NCI-H446 treated with DMSO at 0.1 percent for 48 hours (cell line): ENCODE data around the gene ULBP1.
A peak's percentile ranks its signal among the peaks of the same experiment; 100 is the strongest.
"Not testable (repeated sequence)": the region's sequence is repeated elsewhere in the genome, so short reads cannot be mapped to it uniquely, and the experiment has no call there.

Source experiments
- DNase-seq: peaks from one replicate; lab custom pipeline; 2025; lab: John Stamatoyannopoulos, UW

ULBP1 gene, protein sequence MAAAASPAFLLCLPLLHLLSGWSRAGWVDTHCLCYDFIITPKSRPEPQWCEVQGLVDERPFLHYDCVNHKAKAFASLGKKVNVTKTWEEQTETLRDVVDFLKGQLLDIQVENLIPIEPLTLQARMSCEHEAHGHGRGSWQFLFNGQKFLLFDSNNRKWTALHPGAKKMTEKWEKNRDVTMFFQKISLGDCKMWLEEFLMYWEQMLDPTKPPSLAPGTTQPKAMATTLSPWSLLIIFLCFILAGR

DNA sequence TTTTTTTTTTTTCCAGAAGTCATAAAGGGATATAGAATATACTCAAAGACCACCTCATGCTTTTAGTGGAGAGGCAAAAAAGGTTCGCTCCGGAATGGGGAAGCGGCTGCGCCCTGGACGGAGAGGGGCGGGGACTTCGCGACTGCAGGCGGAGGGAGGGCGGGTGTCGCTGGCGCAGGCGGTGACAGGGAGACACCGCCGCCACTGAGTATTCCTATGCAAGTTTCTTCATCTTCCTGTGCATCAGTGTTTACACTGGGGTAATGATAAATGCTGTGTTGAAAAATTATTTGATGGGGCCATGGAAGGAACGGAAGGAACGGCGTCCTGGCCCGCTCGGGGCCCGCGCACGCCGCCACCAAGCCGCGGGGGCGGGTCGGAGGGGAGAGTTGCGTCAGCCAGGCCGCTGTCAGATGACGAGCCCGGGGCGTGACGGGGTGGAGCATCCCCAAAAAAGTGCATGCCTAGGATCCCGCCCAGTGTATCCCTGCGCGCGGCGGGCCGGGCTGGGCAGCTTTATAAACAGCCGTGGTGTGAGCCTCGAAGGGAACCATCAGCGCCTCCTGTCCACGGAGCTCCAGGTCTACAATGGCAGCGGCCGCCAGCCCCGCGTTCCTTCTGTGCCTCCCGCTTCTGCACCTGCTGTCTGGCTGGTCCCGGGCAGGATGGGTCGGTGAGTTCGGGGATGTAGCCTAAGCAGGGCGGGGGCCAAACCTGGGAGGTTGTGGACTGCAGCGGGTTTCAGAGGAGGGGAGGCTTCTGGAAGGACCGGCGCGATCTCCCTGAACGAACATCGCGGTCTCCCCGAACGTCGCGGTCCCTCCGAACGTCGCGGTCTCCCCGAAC, at the start of gene ULBP1:
TSS of gene ULBP1 (plus strand) at position 482 of the 846 bp plus-strand sequence. CDS start at position 589, 107 bp downstream.
- peak; percentile 65 for DNase-seq

DNA sequence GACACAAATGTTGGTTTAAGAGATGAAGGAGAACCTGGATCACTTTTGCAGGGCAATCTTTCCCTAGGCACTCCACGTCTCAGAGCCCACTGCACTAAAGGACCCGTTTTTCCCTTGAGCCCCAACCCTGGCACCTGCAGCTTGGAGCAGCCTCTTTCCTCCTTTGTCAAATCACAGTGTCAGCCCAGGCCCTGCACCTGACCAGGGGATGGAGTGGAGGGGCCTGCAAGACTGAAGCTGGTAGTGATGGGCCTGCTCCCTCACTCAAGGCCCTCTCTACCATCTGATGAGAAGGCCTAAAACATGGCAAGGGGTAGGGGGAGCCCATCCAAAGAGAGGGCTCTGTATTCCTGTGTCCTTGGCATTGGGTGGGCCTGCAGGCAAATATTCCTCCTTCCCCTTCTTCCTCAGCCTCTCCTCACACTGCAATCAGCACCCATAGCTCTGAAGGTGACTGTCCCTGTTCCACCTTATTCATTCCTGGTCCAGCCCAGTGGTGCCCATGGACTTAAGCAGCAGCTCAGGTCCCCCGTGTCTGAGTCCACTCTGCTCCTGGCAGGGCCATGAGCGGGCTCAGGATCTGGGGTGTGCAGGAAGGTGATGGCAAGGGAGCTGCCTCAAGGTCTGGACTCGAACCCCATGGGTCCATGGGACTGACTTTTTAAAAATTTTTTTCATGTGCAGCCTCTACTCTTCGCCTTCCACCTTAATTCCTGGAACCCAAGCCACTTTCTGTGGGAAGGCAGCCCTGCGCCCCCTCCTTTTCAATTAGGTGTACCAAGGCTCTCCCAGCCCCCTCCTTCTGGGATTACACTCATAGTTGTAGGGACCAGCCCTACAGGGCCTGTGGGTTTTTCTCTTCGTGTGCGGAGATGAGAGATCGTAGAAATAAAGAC, 47.5 kb upstream of the ULBP1 start:
- no peak for DNase-seq

GRCh38 chr6:149917679-149918078, 46.1 kb upstream of the ULBP1 start:
- no peak for DNase-seq

- DNase-seq, result no peak
Measured at GRCh38 chr6:149918151-149918905, 45.4 kb upstream of the ULBP1 start.

GRCh38 chr6:149919126-149919833, 44.5 kb upstream of the ULBP1 start:
- DNase-seq, result not testable (repeated sequence)

DNA sequence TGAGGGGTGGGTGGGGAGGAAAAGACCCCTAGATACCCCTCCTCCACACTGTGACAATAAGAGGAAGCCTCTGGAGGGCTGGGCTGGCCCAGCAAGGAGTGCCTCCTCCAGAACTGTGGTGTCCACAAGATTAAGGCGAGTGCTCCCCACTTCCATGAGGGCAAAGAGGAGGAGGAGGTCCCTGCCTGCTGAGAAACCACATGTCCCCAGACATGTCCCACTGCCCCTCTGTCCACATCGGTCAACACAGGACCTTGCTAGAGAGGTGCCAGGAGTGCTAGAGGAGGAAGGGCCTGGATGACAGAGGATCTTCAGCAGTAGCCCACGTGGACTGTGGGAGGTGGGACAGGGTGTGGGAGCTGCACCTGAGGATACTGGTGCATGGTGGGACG, 43.9 kb upstream of the ULBP1 start:
- DNase-seq, result no peak

DNA sequence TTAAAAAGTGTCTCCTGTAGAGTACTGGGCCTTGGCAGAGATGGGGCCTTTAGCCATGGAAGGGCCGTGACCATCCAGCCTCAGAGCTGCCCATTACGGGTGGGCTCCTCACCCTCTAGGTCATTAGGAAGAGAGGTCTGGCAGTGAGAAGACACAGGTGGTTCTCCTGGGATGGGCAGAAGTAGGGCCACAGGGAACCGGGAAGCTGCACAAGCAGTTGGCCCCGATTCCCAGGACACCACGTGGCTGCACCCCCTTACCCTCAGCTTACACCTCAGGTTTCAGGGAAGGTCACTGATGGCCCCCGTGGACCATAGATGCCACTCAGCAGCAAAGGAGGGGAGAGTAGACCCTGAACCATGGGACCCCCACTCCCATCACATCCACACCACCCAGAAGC, 42.4 kb upstream of the ULBP1 start:
- no peak for DNase-seq

GRCh38 chr6:149922091-149922490, 41.7 kb upstream of the ULBP1 start:
- not testable (repeated sequence) for DNase-seq

- peak; percentile 61 for DNase-seq
Measured at GRCh38 chr6:149922642-149923326, 41.0 kb upstream of the ULBP1 start, which contains the start of gene RAET1G. Gene RAET1G (minus strand): TSS chr6:149923121. CDS start chr6:149923010, 111 bp downstream.

GRCh38 chr6:149923327-149923986, 40.3 kb upstream of the ULBP1 start:
- no peak for DNase-seq

DNA sequence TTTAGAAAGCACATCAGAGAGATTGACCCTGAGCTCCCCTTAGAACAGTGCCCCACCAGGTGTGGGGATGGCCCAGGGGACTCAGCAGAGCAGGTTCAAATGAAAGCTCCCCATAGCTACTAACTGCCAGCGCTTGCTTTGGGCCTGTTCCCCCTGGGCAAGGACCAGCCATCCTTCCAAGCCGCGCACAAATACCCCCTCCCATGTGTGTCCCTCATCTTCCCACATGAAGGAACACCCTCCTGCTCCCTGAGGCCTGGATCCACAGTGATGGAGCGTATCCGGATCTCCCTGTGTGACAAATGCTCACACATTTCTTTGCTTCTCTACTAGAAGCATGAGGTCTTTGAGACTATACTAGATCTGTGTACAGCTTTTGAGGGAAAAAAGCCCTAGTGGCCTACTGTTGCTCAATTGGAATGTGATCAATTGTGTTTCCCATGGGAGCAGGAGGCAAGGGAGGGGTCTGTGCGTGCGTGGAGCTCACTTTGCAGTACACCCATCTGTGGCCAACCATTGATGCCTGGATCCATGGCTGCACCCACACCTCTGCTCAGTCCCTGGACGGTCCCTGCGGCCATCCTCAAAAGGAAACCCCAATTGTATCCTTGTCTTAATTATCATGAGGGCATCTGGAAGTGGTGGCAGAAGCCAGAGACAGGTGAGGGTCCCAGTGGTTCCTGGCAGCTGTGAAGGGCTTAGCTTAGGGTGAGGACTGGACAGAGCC, 39.4 kb upstream of the ULBP1 start:
- no peak for DNase-seq

DNA sequence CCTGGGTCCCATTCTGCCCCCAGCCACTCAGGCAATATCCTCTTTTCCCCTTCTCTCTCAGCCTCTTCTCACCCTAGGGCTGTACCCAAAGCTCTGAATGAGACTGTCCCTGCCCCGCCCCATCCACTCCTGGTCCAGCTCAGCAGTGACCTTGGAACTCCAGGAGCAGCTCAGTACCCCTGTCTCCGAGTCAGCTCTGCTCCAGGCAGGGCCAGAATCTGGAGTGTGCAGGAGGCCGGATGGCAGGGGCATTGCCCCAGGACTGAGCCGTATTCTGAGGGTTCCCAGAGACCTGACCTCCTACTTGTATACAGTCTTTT, 38.9 kb upstream of the ULBP1 start:
- DNase-seq, result no peak

- no peak for DNase-seq
Measured at GRCh38 chr6:149925253-149925973, 38.3 kb upstream of the ULBP1 start.

DNA sequence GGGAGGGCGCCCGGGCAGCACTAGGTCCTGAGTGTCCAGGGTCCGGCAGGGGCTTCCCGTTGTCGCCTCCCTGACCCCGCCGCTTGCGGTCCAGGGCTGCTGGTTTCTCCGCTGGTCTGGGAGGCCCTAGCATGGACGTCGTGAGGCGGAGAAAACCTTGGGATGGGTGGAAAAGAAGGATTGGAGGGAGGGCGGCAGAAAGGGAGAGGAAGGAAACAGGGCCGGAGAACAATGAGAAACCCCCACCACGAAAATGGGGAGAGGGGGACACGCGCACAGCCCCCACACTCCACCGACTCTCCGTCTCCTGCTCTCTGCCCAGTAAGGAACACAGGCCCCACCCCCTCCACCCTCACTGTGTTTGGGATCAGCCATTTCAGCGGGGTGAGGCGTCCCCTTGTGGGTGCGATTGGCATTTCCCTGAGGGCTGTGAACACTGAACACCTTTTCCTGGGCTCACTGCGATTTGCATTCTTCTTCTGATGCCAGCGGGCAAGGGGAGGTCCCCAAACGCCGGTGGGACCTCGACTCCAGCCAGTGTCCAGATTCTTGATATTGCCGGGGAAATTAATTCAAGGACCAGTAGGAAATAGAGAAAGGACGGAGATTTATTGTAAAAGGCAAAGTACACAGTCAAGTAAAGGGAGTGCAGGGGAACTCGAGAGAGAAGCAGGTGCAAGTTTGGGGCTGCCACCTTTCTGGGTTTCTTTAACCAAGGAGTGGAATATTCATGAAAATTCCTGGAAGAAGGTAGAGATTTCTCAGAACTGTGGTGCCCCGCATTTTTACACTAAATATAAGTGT, 37.6 kb upstream of the ULBP1 start:
- DNase-seq, result no peak

GRCh38 chr6:149927025-149927424, 36.7 kb upstream of the ULBP1 start:
- DNase-seq, result not testable (repeated sequence)

DNA sequence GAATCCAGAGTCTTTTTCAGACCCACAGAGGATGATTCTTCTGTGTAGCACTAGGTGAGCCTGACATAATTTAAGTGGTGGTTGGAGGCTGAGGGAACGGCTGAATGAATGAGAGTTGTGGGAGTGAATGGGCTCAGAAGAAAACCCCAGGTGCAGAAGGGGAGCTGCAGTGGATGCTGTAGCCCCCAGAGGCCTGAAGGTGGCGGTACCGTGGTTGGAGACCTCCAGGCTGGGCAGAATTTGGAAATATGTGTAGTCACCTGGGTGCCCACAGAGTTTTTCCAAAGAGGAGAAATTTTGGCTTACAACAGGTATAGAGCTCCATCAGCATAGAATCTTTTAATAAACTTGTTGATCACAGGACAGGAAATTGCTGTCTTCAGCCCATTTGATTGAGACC, 34.3 kb upstream of the ULBP1 start:
- DNase-seq, result no peak

- DNase-seq, result no peak
Measured at GRCh38 chr6:149931501-149931900, 32.2 kb upstream of the ULBP1 start.

DNA sequence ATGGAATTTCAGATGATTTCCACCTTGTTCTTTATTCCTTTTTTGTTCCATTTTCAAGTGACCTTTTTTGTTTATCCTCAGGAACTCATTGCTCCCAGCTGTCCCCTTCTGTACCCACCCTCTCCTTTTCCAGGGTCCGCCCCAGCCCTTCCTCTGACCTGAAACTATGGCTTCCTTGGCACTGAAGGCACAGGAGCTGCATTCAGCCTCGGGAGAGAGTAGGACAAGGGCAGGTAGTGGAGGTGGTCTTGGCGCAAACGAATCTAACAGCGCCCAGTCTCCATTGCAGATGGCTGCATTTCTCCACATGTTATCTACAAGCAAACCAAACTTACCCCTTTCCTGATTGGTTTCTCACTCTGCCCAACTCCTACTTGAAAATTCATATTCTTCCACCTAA, 30.7 kb upstream of the ULBP1 start:
- no peak for DNase-seq
